GM13976 (cell line): ENCODE measurements around the gene CEP112.

Source experiments
- DNase-seq: peaks from one replicate; pipeline ENCODE4 v3.0.0; 2012; ENCODE audit warnings: low spot score
- in situ Hi-C: fragments of 300-500 bp; cut with MboI; formaldehyde crosslinking; loops from one replicate; pipeline ENCODE4 v1.12.0; 2022; ENCODE audit warnings: low sequenced_read_pairs, mixed read lengths, inconsistent platforms; ENCODE audit not compliant: unreplicated experiment
- TF ChIP-seq, protein P1 (sequence below): IDR thresholded peaks from 2 replicates; pipeline ENCODE4 v1.5.1; 2012; ENCODE audit warnings: borderline replicate concordance, mild to moderate bottlenecking; ENCODE audit not compliant: insufficient read depth; ENCODE audit errors: extremely low read depth, missing control alignments, control extremely low read depth

The CEP112 gene

DNA sequence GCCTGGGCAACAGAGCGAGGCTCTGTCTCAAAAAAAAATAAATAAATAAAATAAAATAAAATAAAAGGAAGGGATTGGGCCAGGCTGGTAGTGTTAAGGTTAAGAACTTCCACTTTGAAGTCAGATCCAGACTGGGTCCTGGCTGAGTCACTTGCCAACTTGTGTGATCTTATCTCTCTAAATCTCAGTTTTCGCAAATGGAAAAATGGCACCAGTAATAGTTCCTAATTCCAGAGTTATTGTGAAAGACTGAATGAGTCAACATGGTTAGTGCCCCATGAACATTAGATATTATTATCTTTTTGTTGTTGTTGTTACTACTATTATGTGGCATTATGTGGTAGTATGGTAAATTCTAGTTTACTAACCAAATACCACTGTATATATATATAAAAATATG is 442.5 kb downstream of the CEP112 start:
- DNase-seq, result no peak
- in situ Hi-C loops, result no loop called here
- TF ChIP-seq, protein P1, sequence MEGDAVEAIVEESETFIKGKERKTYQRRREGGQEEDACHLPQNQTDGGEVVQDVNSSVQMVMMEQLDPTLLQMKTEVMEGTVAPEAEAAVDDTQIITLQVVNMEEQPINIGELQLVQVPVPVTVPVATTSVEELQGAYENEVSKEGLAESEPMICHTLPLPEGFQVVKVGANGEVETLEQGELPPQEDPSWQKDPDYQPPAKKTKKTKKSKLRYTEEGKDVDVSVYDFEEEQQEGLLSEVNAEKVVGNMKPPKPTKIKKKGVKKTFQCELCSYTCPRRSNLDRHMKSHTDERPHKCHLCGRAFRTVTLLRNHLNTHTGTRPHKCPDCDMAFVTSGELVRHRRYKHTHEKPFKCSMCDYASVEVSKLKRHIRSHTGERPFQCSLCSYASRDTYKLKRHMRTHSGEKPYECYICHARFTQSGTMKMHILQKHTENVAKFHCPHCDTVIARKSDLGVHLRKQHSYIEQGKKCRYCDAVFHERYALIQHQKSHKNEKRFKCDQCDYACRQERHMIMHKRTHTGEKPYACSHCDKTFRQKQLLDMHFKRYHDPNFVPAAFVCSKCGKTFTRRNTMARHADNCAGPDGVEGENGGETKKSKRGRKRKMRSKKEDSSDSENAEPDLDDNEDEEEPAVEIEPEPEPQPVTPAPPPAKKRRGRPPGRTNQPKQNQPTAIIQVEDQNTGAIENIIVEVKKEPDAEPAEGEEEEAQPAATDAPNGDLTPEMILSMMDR, result no peak

DNA sequence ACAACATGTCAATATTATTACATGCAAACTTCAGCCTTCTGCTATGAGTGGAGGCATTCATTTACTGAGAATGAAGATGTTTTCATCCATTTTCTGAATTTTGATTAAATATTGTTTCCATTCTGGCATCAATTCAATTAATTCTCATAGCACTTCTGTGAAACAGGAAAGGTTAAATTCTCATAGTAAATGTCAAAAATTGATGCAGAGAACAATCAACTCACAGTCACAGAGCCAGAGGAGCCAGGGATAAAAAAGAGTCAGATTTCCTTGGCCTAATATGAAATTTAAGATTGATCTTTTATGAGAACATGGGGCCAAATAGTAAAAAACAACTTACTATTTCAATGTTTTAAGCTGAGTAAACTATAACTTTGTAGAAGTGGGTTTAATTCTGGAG is 446.7 kb downstream of the CEP112 start:
- DNase-seq, result no peak
- TF ChIP-seq, protein P1, result no peak
- in situ Hi-C loops, result no loop called here

DNA sequence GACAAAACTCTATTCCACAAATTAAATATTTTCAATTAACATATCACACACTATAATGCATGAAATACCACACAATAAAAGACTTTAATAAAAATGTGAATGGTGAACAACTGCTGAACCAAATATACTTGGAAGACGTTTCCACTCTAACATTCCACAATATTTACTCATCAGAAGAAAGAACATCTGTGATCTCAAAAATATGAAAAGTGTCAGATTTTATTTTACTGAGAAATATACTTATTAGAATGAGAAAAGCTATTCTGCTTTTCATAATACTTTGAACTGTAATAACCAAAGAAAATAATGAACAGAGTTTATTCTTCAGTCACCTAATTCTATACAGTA is 448.7 kb downstream of the CEP112 start:
- in situ Hi-C loops, result no loop called here
- DNase-seq, result no peak
- TF ChIP-seq, protein P1, result no peak

DNA sequence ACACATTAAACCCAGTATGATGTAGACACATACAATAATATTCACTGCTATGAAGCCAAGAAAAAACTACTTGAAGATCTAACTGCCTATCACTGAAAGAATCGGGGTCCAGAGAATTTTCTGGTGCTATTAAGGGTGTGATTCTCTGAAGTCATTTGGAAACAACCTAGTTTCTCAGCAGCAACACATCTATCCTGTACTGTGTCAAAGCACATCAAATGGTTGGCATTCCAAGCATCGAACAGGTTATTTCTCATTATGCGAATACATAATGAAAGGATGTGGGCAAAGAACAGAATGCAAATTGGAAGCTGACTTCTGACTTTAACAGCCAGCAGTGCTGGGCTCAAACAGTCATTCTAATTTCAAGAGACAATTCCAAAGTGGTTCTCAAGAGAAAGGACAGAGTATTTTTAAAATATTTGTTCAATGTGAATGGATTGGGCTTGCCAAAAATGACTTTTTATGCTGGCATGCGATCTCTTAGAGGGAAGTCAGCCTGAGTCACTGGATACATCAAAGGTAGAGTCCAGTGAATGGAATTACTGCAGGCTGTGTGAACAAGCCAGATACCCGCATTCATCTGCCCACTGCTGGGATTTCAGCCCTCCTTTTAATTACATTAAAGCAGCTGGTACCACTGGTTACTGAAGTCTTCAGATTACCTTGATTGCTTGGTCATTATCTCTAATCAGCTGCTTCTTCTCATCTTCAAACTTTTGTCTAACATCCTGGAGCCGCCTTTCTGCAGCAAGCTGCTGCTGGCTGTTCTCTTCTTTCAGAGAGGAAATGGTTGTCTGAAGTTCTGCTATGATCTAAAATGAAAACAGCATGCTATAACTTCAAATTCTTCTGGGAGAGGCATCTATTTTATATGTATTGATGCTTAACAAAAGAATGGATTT is 449.3 kb downstream of the CEP112 start:
- TF ChIP-seq, protein P1, result no peak
- in situ Hi-C loops, result no loop called here
- no peak for DNase-seq

DNA sequence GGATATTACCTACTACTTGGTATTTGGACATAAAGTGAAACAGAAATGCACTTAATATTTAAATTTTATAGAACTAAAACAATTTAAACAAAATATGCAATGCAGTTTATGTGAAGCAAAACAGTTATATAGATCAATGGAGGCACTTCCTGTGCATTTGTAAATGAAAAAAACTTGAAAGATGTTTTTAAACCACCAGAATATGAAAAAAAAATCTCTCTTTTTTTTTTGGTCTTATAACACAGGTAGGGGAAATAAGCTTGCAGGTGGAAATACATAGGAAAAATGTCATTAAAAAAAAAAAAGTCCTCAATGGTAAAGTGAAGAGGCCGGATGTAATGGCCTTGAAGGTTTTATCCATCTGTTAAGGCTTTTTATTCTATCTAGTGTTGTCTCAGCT is 450.2 kb downstream of the CEP112 start:
- TF ChIP-seq, protein P1, result no peak
- no peak for DNase-seq
- in situ Hi-C loops, result no loop called here

DNA sequence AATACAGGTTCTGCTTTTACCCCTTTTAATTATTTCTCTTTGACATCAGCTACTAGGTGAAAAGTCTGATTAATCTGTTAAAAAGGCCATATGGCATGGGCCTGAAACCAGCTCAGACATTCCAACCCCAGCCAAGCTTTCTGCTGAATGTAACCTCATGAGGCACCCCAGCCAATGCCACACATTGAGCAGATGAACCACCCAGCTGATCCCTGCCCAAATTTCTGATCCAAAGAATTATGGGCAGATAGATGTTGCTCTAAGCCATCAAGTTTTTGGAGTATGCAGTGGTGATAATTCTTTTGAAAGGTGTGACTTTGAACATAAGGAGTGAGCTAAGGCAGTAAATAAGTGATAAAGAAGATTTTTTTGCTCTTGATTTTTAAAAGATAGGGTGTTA is 452.9 kb downstream of the CEP112 start:
- TF ChIP-seq, protein P1, result no peak
- in situ Hi-C loops, result no loop called here
- DNase-seq, result no peak
